SK-N-MC (cell line): ENCODE data around the gene BCKDHA.

Source experiments
- DNase-seq: peaks from one replicate; pipeline ENCODE4 v3.0.0-alpha.2; 2011; ENCODE audit warnings: low read depth, low spot score
- H3K27ac ChIP-seq: fragments of 200-600 bp; sonication (generic); 2 replicates; pipeline ENCODE4 v1.5.1; 2016; ENCODE audit warnings: mixed run types
- H3K36me3 ChIP-seq: fragments of 200-600 bp; sonication (generic); 2 replicates; pipeline ENCODE4 v1.6.1; 2017; ENCODE audit warnings: antibody characterized with exemption, low read length, mixed read lengths; ENCODE audit not compliant: insufficient read depth
- H3K4me3 ChIP-seq: fragments of 200-600 bp; sonication (generic); 2 replicates; pipeline ENCODE4 v1.5.1; 2016
- H3K9ac ChIP-seq: fragments of 200-600 bp; sonication (generic); 2 replicates; pipeline ENCODE4 v1.8.0; 2017; ENCODE audit warnings: mixed run types, mixed read lengths; ENCODE audit not compliant: insufficient read length
- H3K9me3 ChIP-seq: fragments of 200-600 bp; sonication (generic); 2 replicates; pipeline ENCODE4 v1.6.1; 2017; ENCODE audit warnings: low read depth, mild to moderate bottlenecking, antibody characterized with exemption, low read length, moderate library complexity, mixed read lengths
- EZH2 ChIP-seq: fragments of 200-600 bp; sonication (generic); IDR thresholded peaks from one replicate; pipeline ENCODE4 v1.6.1; 2017; ENCODE audit warnings: antibody characterized with exemption
- FOXP2 ChIP-seq: optimal IDR thresholded peaks from 2 replicates; pipeline ENCODE3; 2011; ENCODE audit warnings: mild to moderate bottlenecking, moderate library complexity; ENCODE audit not compliant: insufficient read depth; ENCODE audit errors: extremely low read length, control extremely low read depth
- POLR2AphosphoS5 ChIP-seq: IDR thresholded peaks from 2 replicates; pipeline ENCODE4 v1.6.1; 2012; ENCODE audit warnings: mild to moderate bottlenecking, low read depth, low read length, borderline replicate concordance

BCKDHA gene

GRCh38 chr19:41439441-41440222 lies 42.0 kb downstream of the BCKDHA start, which contains the start of gene DMAC2:
Gene DMAC2 (minus strand): TSS chr19:41439912. CDS start chr19:41439899, 13 bp downstream.
- Histone ChIP-seq H3K27ac (peak within 1 kb of the TSS; percentile 97), H3K36me3 (peaks cover 11% of the 10 kb centered on the region; the same call in 1 of the 2 replicates), H3K4me3 (peak within 1 kb of the TSS; percentile 100), H3K9ac (peak within 1 kb of the TSS; percentile 93), H3K9me3 (no peaks in the 10 kb centered on the region)
- peak; percentile 75 for TF ChIP-seq FOXP2
- TF ChIP-seq POLR2AphosphoS5 = peak; percentile 95
- TF ChIP-seq EZH2 = no peak
- DNase-seq = peak; percentile 97

- no peak for DNase-seq
- H3K36me3 ChIP-seq = peaks cover 7% of the 10 kb centered on the region; the same call in 1 of the 2 replicates
- no peak for TF ChIP-seq POLR2AphosphoS5
- no peak for TF ChIP-seq EZH2
- TF ChIP-seq FOXP2 = no peak
Observed at GRCh38 chr19:41441321-41441945, 43.8 kb downstream of the BCKDHA start.

GRCh38 chr19:41442473-41443355 lies 45.1 kb downstream of the BCKDHA start, which contains the start of gene ERICH4:
Gene ERICH4 (plus strand): TSS chr19:41443156. CDS start chr19:41443170, 14 bp downstream.
- no peak for DNase-seq
- Histone ChIP-seq H3K27ac (no peak within 1 kb of the TSS), H3K9me3 (no peaks in the 10 kb centered on the region), H3K36me3 (peaks cover 3% of the 10 kb centered on the region; the same call in 1 of the 2 replicates), H3K4me3 (no peak within 1 kb of the TSS), H3K9ac (no peak within 1 kb of the TSS)
- no peak for TF ChIP-seq POLR2AphosphoS5
- no peak for TF ChIP-seq EZH2

More at GRCh38 chr19:41441321-41441945, 43.8 kb downstream of the BCKDHA start:
- H3K9me3 ChIP-seq = no peaks in the 10 kb centered on the region
- H3K9ac ChIP-seq = no peak overlapping the region
- no peak overlapping the region for H3K4me3 ChIP-seq
- H3K27ac ChIP-seq = no peak overlapping the region

- no peak overlapping the region for H3K27ac ChIP-seq
- no peak overlapping the region for H3K9ac ChIP-seq
- no peaks in the 10 kb centered on the region for H3K9me3 ChIP-seq
- H3K4me3 ChIP-seq = no peak overlapping the region
- no peak for TF ChIP-seq FOXP2
- no peak for TF ChIP-seq POLR2AphosphoS5
- TF ChIP-seq EZH2 = no peak
- no peak for DNase-seq
- H3K36me3 ChIP-seq = no peaks in the 10 kb centered on the region
Observed at GRCh38 chr19:41443813-41444455, 46.3 kb downstream of the BCKDHA start.

- Histone ChIP-seq H3K4me3 (no peak overlapping the region), H3K9me3 (no peaks in the 10 kb centered on the region), H3K27ac (no peak overlapping the region), H3K9ac (no peak overlapping the region), H3K36me3 (no peaks in the 10 kb centered on the region)
- no peak for TF ChIP-seq EZH2
- no peak for TF ChIP-seq POLR2AphosphoS5
- no peak for TF ChIP-seq FOXP2
- DNase-seq = no peak
Observed at GRCh38 chr19:41445575-41445974, 48.0 kb downstream of the BCKDHA start.

GRCh38 chr19:41447732-41448332 lies 50.2 kb downstream of the BCKDHA start:
- H3K9me3 ChIP-seq = no peaks in the 10 kb centered on the region
- H3K27ac ChIP-seq = no peak overlapping the region
- TF ChIP-seq EZH2 (no peak), POLR2AphosphoS5 (no peak)
- H3K36me3 ChIP-seq = no peaks in the 10 kb centered on the region
- H3K9ac ChIP-seq = no peak overlapping the region
- H3K4me3 ChIP-seq = no peak overlapping the region
- no peak for DNase-seq

GRCh38 chr19:41449079-41449864 lies 51.7 kb downstream of the BCKDHA start:
- Histone ChIP-seq H3K36me3 (no peaks in the 10 kb centered on the region), H3K9ac (peak overlapping the region; percentile 59), H3K27ac (no peak overlapping the region), H3K4me3 (peak overlapping the region; percentile 78), H3K9me3 (no peaks in the 10 kb centered on the region)
- TF ChIP-seq FOXP2 (no peak), EZH2 (no peak), POLR2AphosphoS5 (no peak)
- no peak for DNase-seq
